ENCODE results near the gene KCTD7. TPM values are rescaled to one million over a fixed set of nuclear protein-coding genes. Genes with fewer than 3 reads are reported as not detected.
"Not testable (repeated sequence)": the region's sequence is repeated elsewhere in the genome, so short reads cannot be mapped to it uniquely, and the experiment has no call there.

Gene KCTD7
- total and polyA plus RNA-seq, 2 donors (not counting 1 experiment from before 2014, with no cell fraction given): 15.2 to 17.4 TPM

DNA sequence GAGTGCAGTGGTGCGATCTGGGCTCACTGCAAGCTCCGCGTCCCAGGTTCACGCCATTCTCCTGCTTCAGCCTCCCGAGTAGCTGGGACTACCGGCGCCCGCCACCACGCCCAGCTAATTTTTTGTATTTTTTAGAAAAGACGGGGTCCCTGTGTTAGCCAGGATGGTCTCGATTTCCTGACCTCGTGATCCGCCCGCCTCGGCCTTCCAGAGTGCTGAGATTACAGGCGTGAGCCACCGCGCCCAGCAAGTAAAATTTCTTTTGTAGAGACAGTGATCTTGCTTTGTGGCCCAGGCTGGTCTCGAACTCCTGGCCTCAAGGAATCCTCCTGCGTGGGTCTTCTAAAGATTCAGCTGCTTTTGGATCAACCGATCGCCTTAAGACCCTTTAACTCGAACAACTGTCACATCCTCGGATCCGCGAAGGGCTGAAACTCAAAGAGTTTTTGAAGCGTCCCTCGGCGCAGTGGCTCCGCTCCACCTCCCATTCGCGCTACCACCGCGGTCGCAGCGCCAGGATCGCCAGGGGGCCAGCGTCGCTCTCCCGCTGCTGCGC lies 25.1 kb downstream of the KCTD7 start:
- peak overlapping the region; percentile 95 for H3K9ac ChIP-seq (ENCODE audit: insufficient read depth, low read length)
- not testable (repeated sequence) for DNase-seq (ENCODE audit: low read depth in 2 of 2); H3K36me3 ChIP-seq (ENCODE audit: control insufficient read depth, insufficient read depth, low read length); H3K9me3 ChIP-seq (ENCODE audit: control insufficient read depth, insufficient read depth, low read depth, low read length); H3K27me3 ChIP-seq (ENCODE audit: control insufficient read depth, insufficient read depth, low read length); H4K20me1 ChIP-seq (ENCODE audit: control insufficient read depth, extremely low read depth, insufficient read depth, low read length); H3K4me1 ChIP-seq (ENCODE audit: control insufficient read depth, extremely low read depth, insufficient read depth, low read length)
- H3K79me2 ChIP-seq (ENCODE audit: control insufficient read depth, insufficient read depth, low read length): peaks cover 34% of the 10 kb centered on the region
- peak overlapping the region; percentile 53 to 92 (median 83) for H3K4me3 ChIP-seq (replicated peaks in 1 of 4; ENCODE audit: control extremely low read depth in 1 of 4, insufficient read depth in 1 of 4, low read depth in 3 of 4, low read length in 4 of 4)
- TF ChIP-seq, protein P1, sequence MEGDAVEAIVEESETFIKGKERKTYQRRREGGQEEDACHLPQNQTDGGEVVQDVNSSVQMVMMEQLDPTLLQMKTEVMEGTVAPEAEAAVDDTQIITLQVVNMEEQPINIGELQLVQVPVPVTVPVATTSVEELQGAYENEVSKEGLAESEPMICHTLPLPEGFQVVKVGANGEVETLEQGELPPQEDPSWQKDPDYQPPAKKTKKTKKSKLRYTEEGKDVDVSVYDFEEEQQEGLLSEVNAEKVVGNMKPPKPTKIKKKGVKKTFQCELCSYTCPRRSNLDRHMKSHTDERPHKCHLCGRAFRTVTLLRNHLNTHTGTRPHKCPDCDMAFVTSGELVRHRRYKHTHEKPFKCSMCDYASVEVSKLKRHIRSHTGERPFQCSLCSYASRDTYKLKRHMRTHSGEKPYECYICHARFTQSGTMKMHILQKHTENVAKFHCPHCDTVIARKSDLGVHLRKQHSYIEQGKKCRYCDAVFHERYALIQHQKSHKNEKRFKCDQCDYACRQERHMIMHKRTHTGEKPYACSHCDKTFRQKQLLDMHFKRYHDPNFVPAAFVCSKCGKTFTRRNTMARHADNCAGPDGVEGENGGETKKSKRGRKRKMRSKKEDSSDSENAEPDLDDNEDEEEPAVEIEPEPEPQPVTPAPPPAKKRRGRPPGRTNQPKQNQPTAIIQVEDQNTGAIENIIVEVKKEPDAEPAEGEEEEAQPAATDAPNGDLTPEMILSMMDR (conservative IDR thresholded peaks at IDR 0.05 in 1 of 2, IDR thresholded peaks at IDR 0.05 in 1 of 2; ENCODE audit: low read depth in 1 of 2, low read length in 2 of 2): peak; percentile 16 to 18
- peak overlapping the region; percentile 68 for H3K4me2 ChIP-seq (ENCODE audit: extremely low read depth, insufficient read depth, low read length)
- H3K27ac ChIP-seq (ENCODE audit: insufficient read depth, low read length): peak overlapping the region; percentile 99
- peak overlapping the region; percentile 7 for H2AFZ ChIP-seq (ENCODE audit: low read length)

DNA sequence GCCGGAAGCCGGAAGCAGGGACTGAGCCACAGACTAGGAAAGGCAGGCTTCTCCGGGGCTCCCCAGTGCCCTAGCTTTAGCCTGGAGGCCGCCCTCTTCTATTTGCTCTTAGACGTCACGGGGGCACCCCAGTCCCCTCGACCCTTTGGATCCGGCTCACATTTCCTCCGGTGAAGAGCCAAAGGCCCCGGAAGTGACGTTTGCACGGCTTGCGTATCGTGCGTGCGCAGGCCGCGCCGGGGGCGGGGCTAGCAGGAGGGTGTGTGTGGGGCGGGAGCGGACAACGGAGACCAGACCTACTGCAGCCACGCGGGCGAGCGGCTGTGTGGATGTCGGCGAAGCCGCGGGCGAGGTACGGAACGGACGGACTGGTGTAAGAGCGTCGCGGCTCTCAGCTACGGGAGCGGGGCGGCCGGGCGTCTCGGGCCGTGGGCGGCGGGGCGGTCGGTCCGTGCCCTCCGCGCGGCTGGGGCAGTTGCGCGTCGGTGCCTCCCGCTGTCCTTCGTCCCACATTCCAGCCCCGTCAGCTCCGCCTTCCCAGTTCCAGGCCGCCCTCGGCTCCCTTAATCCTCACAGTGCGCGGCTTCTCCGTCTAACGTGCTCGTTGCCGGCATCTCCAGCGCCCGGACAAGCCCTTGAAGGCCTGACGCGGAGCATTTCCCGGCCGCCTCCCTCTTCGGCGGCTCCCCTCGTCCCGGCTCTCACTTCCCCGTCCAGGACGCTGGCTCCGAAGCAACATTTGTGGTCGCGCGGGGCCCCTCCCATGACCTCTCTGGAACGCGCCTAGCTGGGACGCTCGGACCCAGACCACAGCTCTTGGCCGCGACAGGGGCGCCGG lies 25.8 kb downstream of the KCTD7 start:
- Histone ChIP-seq H3K4me1 (ENCODE audit: control insufficient read depth, extremely low read depth, insufficient read depth, low read length) (no peaks in the 10 kb centered on the region), H3K9ac (ENCODE audit: insufficient read depth, low read length) (peak overlapping the region; percentile 95), H4K20me1 (ENCODE audit: control insufficient read depth, extremely low read depth, insufficient read depth, low read length) (no peaks in the 10 kb centered on the region), H3K4me2 (ENCODE audit: extremely low read depth, insufficient read depth, low read length) (peak overlapping the region; percentile 49), H3K36me3 (ENCODE audit: control insufficient read depth, insufficient read depth, low read length) (no peaks in the 10 kb centered on the region), H3K27ac (ENCODE audit: insufficient read depth, low read length) (peak overlapping the region; percentile 99), H3K9me3 (ENCODE audit: control insufficient read depth, insufficient read depth, low read depth, low read length) (no peaks in the 10 kb centered on the region), H3K4me3 (replicated peaks in 1 of 4; ENCODE audit: control extremely low read depth in 1 of 4, insufficient read depth in 1 of 4, low read depth in 3 of 4, low read length in 4 of 4) (peak overlapping the region; percentile 53 to 92 (median 83)), H3K27me3 (ENCODE audit: control insufficient read depth, insufficient read depth, low read length) (no peaks in the 10 kb centered on the region), H3K79me2 (ENCODE audit: control insufficient read depth, insufficient read depth, low read length) (peaks cover 41% of the 10 kb centered on the region), H2AFZ (ENCODE audit: low read length) (peak overlapping the region; percentile 7)
- DNase-seq (ENCODE audit: low read depth in 2 of 2): peak; percentile 96 to 98
- no peak for TF ChIP-seq EZH2 (IDR thresholded peaks at IDR 0.05; ENCODE audit: low read length, missing control alignments)
- TF ChIP-seq, protein P1 (conservative IDR thresholded peaks at IDR 0.05 in 1 of 2, IDR thresholded peaks at IDR 0.05 in 1 of 2; ENCODE audit: low read depth in 1 of 2, low read length in 2 of 2): no peak

DNA sequence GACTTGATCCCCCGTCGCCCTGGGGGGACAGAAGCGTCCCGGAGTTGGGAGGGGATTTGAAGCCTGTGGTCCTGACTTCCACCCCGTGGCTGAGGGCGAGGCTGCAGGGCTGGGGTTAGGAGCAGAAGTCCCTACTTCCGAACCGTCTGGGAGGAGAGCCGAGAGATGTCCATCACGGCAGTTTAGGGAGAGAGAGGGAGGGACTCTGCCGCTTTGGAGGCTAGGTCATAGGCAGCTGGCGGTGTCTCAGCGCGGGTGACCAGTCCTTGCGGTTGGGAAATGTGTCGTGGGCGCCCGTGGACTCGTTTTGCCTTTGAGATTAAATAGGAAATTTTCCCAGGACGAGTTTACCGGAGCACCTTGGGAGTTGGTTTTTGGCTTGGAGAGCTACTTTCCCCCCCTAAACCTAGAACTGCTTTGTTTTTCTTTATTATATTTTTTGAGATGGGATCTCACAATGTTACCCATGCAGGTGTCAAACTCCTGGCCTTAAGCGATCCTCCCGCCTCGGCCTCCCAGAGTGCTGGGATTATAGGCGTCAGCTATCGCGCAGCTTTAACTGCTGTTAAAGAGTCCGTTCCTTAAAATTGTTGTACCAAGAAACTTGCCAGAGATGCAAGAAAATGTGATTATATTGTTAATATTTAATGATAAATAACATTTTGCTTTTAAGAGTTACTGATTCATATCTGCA lies 26.6 kb downstream of the KCTD7 start:
- Histone ChIP-seq H3K4me2 (ENCODE audit: extremely low read depth, insufficient read depth, low read length) (peak overlapping the region; percentile 33), H3K9ac (ENCODE audit: insufficient read depth, low read length) (peak overlapping the region; percentile 95), H3K4me3 (replicated peaks in 1 of 4; ENCODE audit: control extremely low read depth in 1 of 4, insufficient read depth in 1 of 4, low read depth in 3 of 4, low read length in 4 of 4) (peak overlapping the region; percentile 53 to 92 (median 83)), H3K27ac (ENCODE audit: insufficient read depth, low read length) (peak overlapping the region; percentile 99), H3K79me2 (ENCODE audit: control insufficient read depth, insufficient read depth, low read length) (peaks cover 42% of the 10 kb centered on the region)
- H2AFZ ChIP-seq (ENCODE audit: low read length); H3K27me3 ChIP-seq (ENCODE audit: control insufficient read depth, insufficient read depth, low read length); H3K9me3 ChIP-seq (ENCODE audit: control insufficient read depth, insufficient read depth, low read depth, low read length); H3K36me3 ChIP-seq (ENCODE audit: control insufficient read depth, insufficient read depth, low read length); H4K20me1 ChIP-seq (ENCODE audit: control insufficient read depth, extremely low read depth, insufficient read depth, low read length); H3K4me1 ChIP-seq (ENCODE audit: control insufficient read depth, extremely low read depth, insufficient read depth, low read length): not testable (repeated sequence)
- peak; percentile 49 to 55 for DNase-seq (ENCODE audit: low read depth in 2 of 2)
- TF ChIP-seq, protein P1 (conservative IDR thresholded peaks at IDR 0.05 in 1 of 2, IDR thresholded peaks at IDR 0.05 in 1 of 2; ENCODE audit: low read depth in 1 of 2, low read length in 2 of 2): peak in 1 of 2 donors; percentile 10

DNA sequence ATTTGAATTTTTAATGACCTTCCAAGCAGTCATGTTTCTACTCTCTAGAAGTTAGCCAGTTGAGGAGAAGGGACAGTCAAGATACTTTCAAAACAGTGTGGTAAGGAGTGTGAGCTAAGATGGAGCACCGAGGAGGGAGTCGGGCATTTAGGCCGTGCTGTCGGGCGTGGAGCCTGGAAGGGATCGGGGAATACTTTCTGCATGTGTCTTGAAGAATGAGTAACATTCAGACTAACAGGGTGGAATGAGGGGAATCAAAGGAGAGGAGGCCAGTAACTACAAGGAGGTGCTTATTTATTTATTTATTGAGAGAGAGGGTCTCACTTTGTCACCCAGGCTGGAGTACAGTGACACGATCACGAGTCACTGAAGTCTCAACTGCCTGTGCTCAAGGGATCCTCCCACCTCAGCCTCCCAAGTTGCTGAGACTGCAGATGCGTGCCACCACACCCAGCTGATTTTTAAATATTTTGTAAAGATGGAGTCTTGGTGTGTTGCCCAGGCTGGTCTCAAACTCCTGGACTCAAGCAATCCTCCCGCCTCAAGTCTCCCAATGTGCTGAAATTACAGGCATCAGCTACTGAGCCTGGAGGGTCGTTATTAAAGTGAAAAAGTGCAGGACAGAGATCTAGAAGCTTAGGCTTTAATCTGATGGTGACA lies 27.3 kb downstream of the KCTD7 start:
- H3K4me1 ChIP-seq (ENCODE audit: control insufficient read depth, extremely low read depth, insufficient read depth, low read length); H2AFZ ChIP-seq (ENCODE audit: low read length); H3K27me3 ChIP-seq (ENCODE audit: control insufficient read depth, insufficient read depth, low read length); H4K20me1 ChIP-seq (ENCODE audit: control insufficient read depth, extremely low read depth, insufficient read depth, low read length); H3K36me3 ChIP-seq (ENCODE audit: control insufficient read depth, insufficient read depth, low read length); H3K9me3 ChIP-seq (ENCODE audit: control insufficient read depth, insufficient read depth, low read depth, low read length): not testable (repeated sequence)
- Histone ChIP-seq H3K9ac (ENCODE audit: insufficient read depth, low read length) (peak overlapping the region; percentile 8), H3K4me3 (replicated peaks in 1 of 4; ENCODE audit: control extremely low read depth in 1 of 4, insufficient read depth in 1 of 4, low read depth in 3 of 4, low read length in 4 of 4) (peak overlapping the region; percentile 26 to 92 (median 72)), H3K27ac (ENCODE audit: insufficient read depth, low read length) (peak overlapping the region; percentile 99), H3K4me2 (ENCODE audit: extremely low read depth, insufficient read depth, low read length) (peak overlapping the region; percentile 62), H3K79me2 (ENCODE audit: control insufficient read depth, insufficient read depth, low read length) (peaks cover 46% of the 10 kb centered on the region)
- peak; percentile 21 to 76 for DNase-seq (ENCODE audit: low read depth in 2 of 2)
